Tibial nerve (tissue), 3 donors: ENCODE data around the gene SPZ1.

ENCODE experiments used
- EP300 ChIP-seq, 2 donors: sonication (generic); formaldehyde crosslinking; IDR thresholded peaks; one replicate each; pipeline ENCODE4 v1.6.1; 2017; ENCODE audit warnings: antibody characterized with exemption in 2 of 2, mild to moderate bottlenecking in 1 of 2
- POLR2A ChIP-seq, 2 donors: fragments of 450-650 bp; IDR thresholded peaks; one replicate each; pipeline ENCODE4 v1.6.1; 2017; ENCODE audit warnings: antibody characterized with exemption in 2 of 2, mild to moderate bottlenecking in 2 of 2, moderate library complexity in 2 of 2

DNA sequence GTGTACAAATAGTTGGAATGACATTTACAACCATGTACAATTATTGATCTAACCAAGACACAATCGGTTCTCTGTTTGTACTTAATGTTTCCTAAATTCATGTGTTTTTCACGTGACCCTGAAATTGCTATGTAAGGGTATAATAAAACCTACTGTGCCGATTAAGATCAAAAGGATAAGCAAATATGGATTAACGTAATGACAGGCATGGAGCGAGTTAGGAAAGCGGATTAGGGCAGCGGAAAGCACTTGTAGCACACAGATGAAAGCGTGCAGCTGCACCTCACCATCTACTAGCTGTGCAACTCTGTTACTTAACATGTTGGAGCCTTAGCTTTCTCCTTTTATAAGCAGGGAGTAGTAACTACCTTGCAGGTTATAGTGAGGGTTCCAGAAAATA, 49.7 kb downstream of the SPZ1 start:
- TF ChIP-seq EP300 (IDR thresholded peaks at IDR 0.05) (no peak), POLR2A (IDR thresholded peaks at IDR 0.05) (no peak)
